HUES64 (cell line): ENCODE measurements around the gene EDEM3.

Experiments
- H3K27ac ChIP-seq: 2 replicates; pipeline ENCODE4 v1.7.0; 2013; ENCODE audit warnings: low read depth, low read length, inconsistent platforms
- H3K27me3 ChIP-seq: 2 replicates; pipeline ENCODE4 v1.6.1; 2013; ENCODE audit warnings: mild to moderate bottlenecking, low read length; ENCODE audit not compliant: insufficient read depth
- H3K36me3 ChIP-seq: 2 replicates; pipeline ENCODE4 v1.6.1; 2013; ENCODE audit warnings: mild to moderate bottlenecking, low read length; ENCODE audit not compliant: insufficient read depth
- H3K4me1 ChIP-seq: 2 replicates; pipeline ENCODE4 v1.6.1; 2013; ENCODE audit warnings: mild to moderate bottlenecking, low read length, moderate library complexity; ENCODE audit not compliant: insufficient read depth
- H3K4me3 ChIP-seq: 2 replicates; pipeline ENCODE4 v1.5.1; 2013; ENCODE audit warnings: mild to moderate bottlenecking, low read length, moderate library complexity
- H3K9ac ChIP-seq: 2 replicates; pipeline ENCODE4 v1.6.1; 2013; ENCODE audit warnings: mild to moderate bottlenecking, low read depth, low read length
- H3K9me3 ChIP-seq: 2 replicates; pipeline ENCODE4 v1.6.1; 2013; ENCODE audit warnings: low read depth, low read length; ENCODE audit not compliant: insufficient read depth
- WGBS: fragments of 150-250, 120-280 bp; methylation state at CpG from one replicate; pipeline ENCODE4 v1.1.7; 2013; ENCODE audit warnings: missing lambda C conversion rate; 5-methylcytosine and 5-hydroxymethylcytosine counted together

Gene EDEM3

DNA sequence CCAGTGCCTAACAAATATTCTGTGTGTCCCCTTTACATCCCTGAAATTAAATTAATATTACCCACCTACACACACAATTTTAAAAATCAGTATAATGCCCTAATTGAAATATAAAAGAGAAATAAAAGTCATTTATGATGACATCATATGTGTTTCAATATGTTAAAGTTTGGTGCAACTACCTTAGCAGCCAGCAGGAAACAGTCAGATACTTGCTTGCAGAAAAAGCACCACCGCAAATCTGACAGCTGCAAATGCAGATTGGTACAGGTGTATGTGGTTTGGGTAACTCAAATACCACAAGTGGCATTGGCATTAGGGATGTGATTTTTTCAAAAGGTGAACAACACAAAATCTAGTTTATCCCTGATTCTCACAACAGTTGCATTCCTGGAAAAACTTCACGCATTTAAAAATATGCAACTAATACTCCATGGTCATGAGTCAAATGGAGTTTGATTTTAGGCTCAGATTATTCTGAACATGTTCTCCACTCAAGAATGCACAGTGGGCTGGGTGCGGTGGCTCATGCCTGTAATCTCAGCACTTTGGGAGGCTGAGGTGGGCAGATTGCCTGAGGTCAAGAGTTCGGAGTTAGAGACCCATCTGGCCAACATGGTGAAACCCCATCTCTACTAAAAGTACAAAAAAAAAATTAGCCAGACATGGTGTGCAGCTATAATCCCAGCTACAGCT lies 106.3 kb downstream of the EDEM3 start:
- WGBS = 95% methylated on average over 4 of the region's 4 CpGs
- no peaks in the 10 kb centered on the region for H3K4me1 ChIP-seq
- H3K9ac ChIP-seq = no peak overlapping the region
- no peaks in the 10 kb centered on the region for H3K27me3 ChIP-seq
- no peak overlapping the region for H3K27ac ChIP-seq
- H3K4me3 ChIP-seq = no peak overlapping the region
- H3K9me3 ChIP-seq = 0 out of 2 replicates have a peak, but pooled peaks cover 4% of the 10 kb centered on the region
- no peaks in the 10 kb centered on the region for H3K36me3 ChIP-seq

DNA sequence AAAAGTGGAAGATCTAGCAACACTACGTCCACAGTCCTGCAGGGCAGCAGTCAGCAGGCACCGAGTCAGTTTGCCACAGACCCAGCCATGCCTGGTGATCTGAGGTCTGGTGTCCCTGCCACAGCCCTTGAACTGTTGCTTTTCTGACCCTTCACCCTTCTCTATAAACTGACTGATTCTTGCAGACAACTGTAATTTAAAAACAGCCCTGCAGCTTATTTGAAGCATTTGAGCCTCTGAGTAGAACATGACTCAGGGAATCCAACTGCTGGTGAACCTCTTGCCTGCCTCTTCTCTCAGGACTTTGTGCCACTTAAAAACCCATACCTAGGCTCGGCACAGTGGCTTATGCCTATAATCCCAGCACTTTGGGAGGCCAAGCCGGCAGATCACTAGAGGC lies 107.2 kb downstream of the EDEM3 start:
- Histone ChIP-seq H3K4me1 (no peaks in the 10 kb centered on the region), H3K9ac (no peak overlapping the region), H3K27ac (no peak overlapping the region), H3K4me3 (no peak overlapping the region), H3K36me3 (no peaks in the 10 kb centered on the region), H3K27me3 (no peaks in the 10 kb centered on the region), H3K9me3 (0 out of 2 replicates have a peak, but pooled peaks cover 4% of the 10 kb centered on the region)
- 94% methylated on average over 4 of the region's 4 CpGs for WGBS

DNA sequence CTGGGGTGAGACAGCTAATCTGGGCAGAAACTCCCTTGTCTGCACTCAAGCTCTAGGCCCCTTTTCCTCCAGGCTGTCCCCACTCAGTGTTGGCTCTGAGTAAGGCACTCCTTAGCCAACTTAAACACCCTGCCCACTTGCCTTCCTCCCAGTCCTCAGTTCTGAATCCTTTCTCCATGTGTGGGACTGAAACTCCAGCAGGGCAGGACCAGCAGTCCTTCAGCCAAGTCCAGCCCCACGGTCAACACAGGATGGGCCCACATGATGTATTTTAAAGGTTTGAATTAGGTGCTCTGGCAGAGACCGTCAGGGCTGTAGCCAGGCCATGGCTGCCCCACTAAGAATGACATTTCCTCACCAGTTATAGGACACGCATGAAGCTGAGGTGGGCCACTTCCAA lies 107.8 kb downstream of the EDEM3 start:
- H3K9me3 ChIP-seq = 0 out of 2 replicates have a peak, but pooled peaks cover 4% of the 10 kb centered on the region
- H3K4me1 ChIP-seq = no peaks in the 10 kb centered on the region
- WGBS = 98% methylated on average over 3 of the region's 3 CpGs
- no peak overlapping the region for H3K27ac ChIP-seq
- no peaks in the 10 kb centered on the region for H3K27me3 ChIP-seq
- H3K36me3 ChIP-seq = no peaks in the 10 kb centered on the region
- no peak overlapping the region for H3K9ac ChIP-seq
- no peak overlapping the region for H3K4me3 ChIP-seq

DNA sequence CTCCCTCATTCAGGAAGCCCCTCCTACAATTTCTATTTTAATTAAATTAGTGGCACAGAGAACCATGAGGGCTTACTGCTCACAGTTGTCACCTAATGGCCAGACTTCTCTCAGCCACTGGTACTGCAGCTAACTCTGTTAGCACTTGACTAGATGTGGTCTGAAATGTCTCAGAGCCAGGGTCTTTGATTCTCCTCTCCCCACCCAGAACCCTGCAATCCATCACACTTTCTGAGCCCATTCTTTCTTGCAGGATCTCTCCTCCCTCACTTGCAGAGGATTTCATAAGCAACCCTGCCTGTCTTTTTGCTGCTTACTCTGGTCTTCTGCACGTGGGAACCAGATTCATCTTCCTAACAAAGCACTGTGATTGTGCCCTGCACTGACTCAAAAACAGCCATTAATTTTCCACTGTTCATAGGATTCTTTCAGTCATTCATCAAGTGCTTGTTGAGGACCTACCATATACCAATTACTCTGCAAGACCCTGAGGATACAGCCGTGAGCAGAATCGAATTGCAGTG lies 108.4 kb downstream of the EDEM3 start:
- H3K4me3 ChIP-seq = no peak overlapping the region
- H3K27me3 ChIP-seq = no peaks in the 10 kb centered on the region
- H3K36me3 ChIP-seq = no peaks in the 10 kb centered on the region
- no peak overlapping the region for H3K27ac ChIP-seq
- 0 out of 2 replicates have a peak, but pooled peaks cover 4% of the 10 kb centered on the region for H3K9me3 ChIP-seq
- no peak overlapping the region for H3K9ac ChIP-seq
- WGBS = 89% methylated on average over 3 of the region's 3 CpGs
- no peaks in the 10 kb centered on the region for H3K4me1 ChIP-seq

DNA sequence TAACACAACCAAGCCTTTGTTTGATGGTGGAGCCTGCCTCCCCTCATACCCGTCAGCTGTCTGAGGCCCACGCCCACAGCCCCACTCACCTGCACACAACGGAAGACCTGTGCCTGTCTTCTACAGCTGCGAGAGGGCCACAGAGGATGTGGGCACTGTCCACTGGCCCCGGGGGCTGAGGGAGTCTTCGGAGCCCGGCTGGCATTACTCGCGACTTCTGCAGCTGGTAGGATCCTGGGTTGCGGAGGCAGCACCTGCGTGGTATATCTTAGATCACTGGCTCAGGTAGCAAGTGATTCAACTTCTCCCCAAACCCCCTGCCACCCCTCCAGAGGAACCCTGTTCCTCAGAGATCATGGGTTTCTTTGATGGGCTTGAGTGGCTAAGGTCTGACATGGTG lies 109.9 kb downstream of the EDEM3 start:
- WGBS = 96% methylated on average over 11 of the region's 11 CpGs
- H3K9me3 ChIP-seq = 0 out of 2 replicates have a peak, but pooled peaks cover 4% of the 10 kb centered on the region

DNA sequence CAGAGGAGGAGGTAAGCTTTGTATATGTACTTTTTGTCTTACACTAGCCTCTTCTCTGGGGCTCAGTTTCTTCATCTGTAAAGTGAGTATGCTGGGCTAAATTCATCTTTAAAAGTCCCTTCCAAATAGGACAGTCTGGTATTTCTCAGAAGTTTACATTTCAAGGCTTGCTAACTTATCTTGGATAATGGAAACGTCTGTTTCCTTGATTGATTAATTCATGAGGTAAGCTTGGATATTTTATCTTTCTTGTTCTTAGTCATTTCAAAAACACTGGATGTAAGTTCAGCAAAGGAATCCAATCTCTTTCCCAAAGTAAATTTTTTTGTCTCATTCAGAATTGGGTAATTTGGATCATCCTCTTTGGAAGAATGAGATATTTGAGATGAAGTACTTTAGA lies 111.0 kb downstream of the EDEM3 start:
- Histone ChIP-seq H3K9me3 (no peaks in the 10 kb centered on the region), H3K9ac (no peak overlapping the region), H3K36me3 (no peaks in the 10 kb centered on the region), H3K4me3 (no peak overlapping the region), H3K4me1 (no peaks in the 10 kb centered on the region), H3K27ac (no peak overlapping the region), H3K27me3 (no peaks in the 10 kb centered on the region)
- WGBS = 63% methylated on average over 1 of the region's 1 CpG

More for the DNA sequence above, 109.9 kb downstream of the EDEM3 start:
- H3K27me3 ChIP-seq = no peaks in the 10 kb centered on the region
- no peak overlapping the region for H3K9ac ChIP-seq
- no peak overlapping the region for H3K27ac ChIP-seq
- H3K4me3 ChIP-seq = no peak overlapping the region
- no peaks in the 10 kb centered on the region for H3K36me3 ChIP-seq
- no peaks in the 10 kb centered on the region for H3K4me1 ChIP-seq

DNA sequence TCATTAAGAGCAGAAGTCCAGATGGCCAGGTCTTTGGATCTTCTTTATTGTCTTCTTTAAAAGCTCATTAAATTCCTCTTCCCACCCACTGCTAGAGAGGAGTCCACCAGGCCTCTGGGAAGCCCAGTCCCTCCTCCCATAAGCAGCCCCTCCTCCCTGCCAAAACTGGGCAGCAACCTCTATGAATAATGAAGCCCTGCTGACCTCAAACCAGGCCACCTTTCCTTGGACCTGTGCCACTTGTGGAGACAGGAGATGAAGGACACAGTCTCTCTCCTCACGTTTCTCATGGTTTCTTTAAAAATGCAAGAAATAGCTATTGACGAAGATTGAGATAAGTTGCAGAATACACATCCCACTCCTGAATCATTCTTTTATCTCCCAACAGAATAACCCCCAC lies 112.8 kb downstream of the EDEM3 start:
- Histone ChIP-seq H3K4me3 (no peak overlapping the region), H3K27me3 (no peaks in the 10 kb centered on the region), H3K36me3 (no peaks in the 10 kb centered on the region), H3K9ac (no peak overlapping the region), H3K9me3 (no peaks in the 10 kb centered on the region), H3K27ac (no peak overlapping the region), H3K4me1 (no peaks in the 10 kb centered on the region)
- 93% methylated on average over 2 of the region's 2 CpGs for WGBS

DNA sequence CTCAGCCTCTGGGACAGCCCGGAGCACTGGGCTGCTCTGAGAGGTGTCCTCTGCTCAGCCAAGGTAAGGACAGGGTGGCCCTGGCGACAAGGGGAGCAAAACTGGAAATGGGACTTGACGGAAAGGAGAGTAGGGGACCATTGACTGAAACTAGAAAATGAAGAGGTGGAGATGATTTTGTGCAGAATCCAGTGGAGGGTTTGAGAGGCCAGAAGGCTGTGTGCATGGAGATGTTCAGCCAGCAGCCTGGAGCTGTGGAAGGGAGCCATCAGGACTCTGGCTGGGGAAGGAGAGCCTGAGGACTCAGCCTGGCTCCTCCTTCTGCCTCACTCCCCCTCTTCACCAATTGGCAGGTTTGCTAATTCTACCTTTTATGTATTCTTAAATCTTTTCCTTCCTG lies 114.2 kb downstream of the EDEM3 start:
- Histone ChIP-seq H3K9ac (no peak overlapping the region), H3K4me1 (no peaks in the 10 kb centered on the region), H3K36me3 (no peaks in the 10 kb centered on the region), H3K27ac (no peak overlapping the region), H3K4me3 (no peak overlapping the region), H3K27me3 (no peaks in the 10 kb centered on the region), H3K9me3 (no peaks in the 10 kb centered on the region)
- 92% methylated on average over 3 of the region's 3 CpGs for WGBS
